Measurements from ENCODE around the gene PRKCZ.
A peak's percentile ranks its signal among the peaks of the same experiment; 100 is the strongest.
"Not testable (repeated sequence)": the region's sequence is repeated elsewhere in the genome, so short reads cannot be mapped to it uniquely, and the experiment has no call there.

Gene PRKCZ

DNA sequence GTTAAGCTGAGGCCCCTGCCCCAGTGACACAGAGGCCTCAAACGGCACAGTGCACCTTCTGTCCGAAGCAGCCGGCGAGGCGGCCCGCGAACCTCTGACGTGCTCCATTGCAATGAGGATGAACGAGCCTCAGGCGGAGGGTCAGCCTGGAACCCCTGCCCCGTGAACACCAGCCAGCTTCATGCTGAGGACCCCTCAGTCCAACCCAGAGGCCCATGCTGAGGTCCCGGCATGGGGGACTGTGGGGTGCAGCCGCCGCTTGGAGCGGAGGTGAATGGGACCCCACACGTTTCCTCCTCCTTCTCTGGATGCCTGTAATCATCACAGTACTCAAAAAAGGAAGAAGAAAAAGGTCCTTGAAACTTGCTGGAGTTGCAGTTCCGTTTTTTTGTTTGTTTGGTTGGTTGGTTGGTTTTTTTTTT is 62.1 kb downstream of the PRKCZ start:
- Histone ChIP-seq H3K27me3 (ENCODE audit: insufficient read depth, poor library complexity, severe bottlenecking) (no peaks in the 10 kb centered on the region), H3K4me3 (replicated peaks; ENCODE audit: insufficient read depth, low read length) (no peak overlapping the region), H3K27ac (replicated peaks) (peak overlapping the region; percentile 38)
- peak; percentile 27 to 38 for DNase-seq (ENCODE audit: low read depth in 1 of 2, low spot score in 1 of 2)
- TF ChIP-seq POLR2AphosphoS5 (IDR thresholded peaks at IDR 0.05; ENCODE audit: low read depth) (no peak), GABPA (IDR thresholded peaks at IDR 0.05; ENCODE audit: low read depth) (no peak), SPI1 (IDR thresholded peaks at IDR 0.05; ENCODE audit: borderline replicate concordance, low read depth) (peak; percentile 85)
- TF ChIP-seq, protein P1, sequence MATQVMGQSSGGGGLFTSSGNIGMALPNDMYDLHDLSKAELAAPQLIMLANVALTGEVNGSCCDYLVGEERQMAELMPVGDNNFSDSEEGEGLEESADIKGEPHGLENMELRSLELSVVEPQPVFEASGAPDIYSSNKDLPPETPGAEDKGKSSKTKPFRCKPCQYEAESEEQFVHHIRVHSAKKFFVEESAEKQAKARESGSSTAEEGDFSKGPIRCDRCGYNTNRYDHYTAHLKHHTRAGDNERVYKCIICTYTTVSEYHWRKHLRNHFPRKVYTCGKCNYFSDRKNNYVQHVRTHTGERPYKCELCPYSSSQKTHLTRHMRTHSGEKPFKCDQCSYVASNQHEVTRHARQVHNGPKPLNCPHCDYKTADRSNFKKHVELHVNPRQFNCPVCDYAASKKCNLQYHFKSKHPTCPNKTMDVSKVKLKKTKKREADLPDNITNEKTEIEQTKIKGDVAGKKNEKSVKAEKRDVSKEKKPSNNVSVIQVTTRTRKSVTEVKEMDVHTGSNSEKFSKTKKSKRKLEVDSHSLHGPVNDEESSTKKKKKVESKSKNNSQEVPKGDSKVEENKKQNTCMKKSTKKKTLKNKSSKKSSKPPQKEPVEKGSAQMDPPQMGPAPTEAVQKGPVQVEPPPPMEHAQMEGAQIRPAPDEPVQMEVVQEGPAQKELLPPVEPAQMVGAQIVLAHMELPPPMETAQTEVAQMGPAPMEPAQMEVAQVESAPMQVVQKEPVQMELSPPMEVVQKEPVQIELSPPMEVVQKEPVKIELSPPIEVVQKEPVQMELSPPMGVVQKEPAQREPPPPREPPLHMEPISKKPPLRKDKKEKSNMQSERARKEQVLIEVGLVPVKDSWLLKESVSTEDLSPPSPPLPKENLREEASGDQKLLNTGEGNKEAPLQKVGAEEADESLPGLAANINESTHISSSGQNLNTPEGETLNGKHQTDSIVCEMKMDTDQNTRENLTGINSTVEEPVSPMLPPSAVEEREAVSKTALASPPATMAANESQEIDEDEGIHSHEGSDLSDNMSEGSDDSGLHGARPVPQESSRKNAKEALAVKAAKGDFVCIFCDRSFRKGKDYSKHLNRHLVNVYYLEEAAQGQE (IDR thresholded peaks at IDR 0.05; ENCODE audit: insufficient replicate concordance, low read depth): no peak
- TF ChIP-seq, protein P2, sequence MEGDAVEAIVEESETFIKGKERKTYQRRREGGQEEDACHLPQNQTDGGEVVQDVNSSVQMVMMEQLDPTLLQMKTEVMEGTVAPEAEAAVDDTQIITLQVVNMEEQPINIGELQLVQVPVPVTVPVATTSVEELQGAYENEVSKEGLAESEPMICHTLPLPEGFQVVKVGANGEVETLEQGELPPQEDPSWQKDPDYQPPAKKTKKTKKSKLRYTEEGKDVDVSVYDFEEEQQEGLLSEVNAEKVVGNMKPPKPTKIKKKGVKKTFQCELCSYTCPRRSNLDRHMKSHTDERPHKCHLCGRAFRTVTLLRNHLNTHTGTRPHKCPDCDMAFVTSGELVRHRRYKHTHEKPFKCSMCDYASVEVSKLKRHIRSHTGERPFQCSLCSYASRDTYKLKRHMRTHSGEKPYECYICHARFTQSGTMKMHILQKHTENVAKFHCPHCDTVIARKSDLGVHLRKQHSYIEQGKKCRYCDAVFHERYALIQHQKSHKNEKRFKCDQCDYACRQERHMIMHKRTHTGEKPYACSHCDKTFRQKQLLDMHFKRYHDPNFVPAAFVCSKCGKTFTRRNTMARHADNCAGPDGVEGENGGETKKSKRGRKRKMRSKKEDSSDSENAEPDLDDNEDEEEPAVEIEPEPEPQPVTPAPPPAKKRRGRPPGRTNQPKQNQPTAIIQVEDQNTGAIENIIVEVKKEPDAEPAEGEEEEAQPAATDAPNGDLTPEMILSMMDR (IDR thresholded peaks at IDR 0.05; ENCODE audit: insufficient read depth, low read length): no peak

DNA sequence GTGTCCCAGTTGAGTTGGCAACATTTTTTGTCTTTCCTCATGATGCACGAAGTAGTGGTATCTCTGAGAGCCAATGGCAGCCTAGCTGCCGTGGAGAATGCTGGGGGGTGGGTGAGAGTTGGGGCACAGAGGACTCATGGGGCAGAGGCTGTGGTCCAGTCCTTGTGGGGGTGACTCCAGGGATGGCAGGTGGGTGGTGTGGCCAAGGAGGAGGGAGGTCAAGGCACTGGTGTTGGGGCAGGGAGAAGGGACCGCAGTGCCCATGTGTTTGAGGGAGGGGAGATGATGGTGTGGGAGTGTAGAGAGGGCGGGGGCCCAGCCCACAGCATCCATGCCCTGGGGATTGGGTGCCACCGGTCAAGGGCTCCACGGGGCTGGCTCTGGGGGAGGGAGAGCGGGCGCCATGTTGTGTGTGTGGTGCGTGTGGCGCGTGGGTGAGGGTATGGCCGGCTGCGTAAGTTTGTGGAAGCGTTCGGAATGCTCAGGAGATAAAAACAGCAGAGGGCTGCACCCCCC is 63.5 kb downstream of the PRKCZ start:
- Histone ChIP-seq H3K27ac (replicated peaks) (no peak overlapping the region), H3K27me3 (ENCODE audit: insufficient read depth, poor library complexity, severe bottlenecking) (no peaks in the 10 kb centered on the region), H3K4me3 (replicated peaks; ENCODE audit: insufficient read depth, low read length) (no peak overlapping the region)
- no peak for DNase-seq (ENCODE audit: low read depth in 1 of 2, low spot score in 1 of 2)
- TF ChIP-seq POLR2AphosphoS5 (IDR thresholded peaks at IDR 0.05; ENCODE audit: low read depth) (no peak), SPI1 (IDR thresholded peaks at IDR 0.05; ENCODE audit: borderline replicate concordance, low read depth) (no peak), GABPA (IDR thresholded peaks at IDR 0.05; ENCODE audit: low read depth) (no peak)
- TF ChIP-seq, protein P1 (IDR thresholded peaks at IDR 0.05; ENCODE audit: insufficient replicate concordance, low read depth): no peak
- TF ChIP-seq, protein P2 (IDR thresholded peaks at IDR 0.05; ENCODE audit: insufficient read depth, low read length): no peak

DNA sequence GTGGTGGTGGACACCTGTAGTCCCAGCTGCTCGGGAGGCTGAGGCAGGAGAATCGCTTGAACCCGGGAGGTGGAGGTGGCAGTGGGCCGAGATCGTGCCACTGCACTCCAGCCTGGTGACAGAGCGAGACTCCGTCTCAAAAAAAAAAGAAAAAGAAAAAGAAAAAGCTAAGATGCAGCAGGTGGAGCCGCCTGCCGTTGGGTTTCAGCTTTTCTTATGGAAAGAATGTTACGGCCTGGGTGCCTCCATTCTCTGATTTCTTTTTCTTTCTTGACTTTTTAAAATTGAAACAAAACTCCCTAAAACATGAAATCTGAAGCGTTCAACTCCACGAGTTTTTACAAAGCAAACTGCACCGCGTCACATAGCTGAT is 64.4 kb downstream of the PRKCZ start:
- not testable (repeated sequence) for H3K4me3 ChIP-seq (replicated peaks; ENCODE audit: insufficient read depth, low read length); DNase-seq (ENCODE audit: low read depth in 1 of 2, low spot score in 1 of 2); H3K27me3 ChIP-seq (ENCODE audit: insufficient read depth, poor library complexity, severe bottlenecking); H3K27ac ChIP-seq (replicated peaks)

DNA sequence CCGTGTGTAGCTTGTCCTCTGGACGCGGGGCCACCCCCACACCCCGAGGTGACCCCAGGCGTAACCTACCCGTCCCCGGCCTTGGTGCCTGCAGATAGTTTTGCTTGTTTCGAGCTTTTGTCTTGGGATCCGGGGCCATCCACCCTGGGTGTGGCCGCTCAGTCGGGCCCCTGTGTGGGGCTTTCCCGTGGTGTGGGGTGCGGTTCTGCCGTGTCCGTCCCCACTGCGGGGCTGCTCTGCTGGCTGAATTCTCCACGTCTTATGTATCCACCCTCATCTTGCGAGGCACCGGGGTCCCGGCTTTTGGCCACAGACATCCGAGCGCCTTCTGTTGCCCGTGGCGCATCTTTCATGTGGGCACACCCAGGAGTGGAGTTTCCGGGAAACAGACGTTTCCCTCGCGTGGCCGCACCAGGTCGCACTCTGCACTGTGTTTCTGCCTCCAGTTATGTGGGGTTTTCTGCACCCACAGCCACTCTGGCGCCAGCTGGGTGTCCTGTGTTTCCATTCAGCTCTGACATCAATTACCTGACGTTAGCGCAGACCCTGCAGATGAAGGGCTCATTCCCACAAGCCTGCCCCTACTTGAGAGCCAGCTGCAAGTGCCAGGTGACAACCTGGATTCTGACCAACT is 64.9 kb downstream of the PRKCZ start:
- H3K27ac ChIP-seq (replicated peaks): no peak overlapping the region
- H3K4me3 ChIP-seq (replicated peaks; ENCODE audit: insufficient read depth, low read length): no peak overlapping the region
- H3K27me3 ChIP-seq (ENCODE audit: insufficient read depth, poor library complexity, severe bottlenecking): no peaks in the 10 kb centered on the region
- no peak for TF ChIP-seq GABPA (IDR thresholded peaks at IDR 0.05; ENCODE audit: low read depth)
- no peak for TF ChIP-seq SPI1 (IDR thresholded peaks at IDR 0.05; ENCODE audit: borderline replicate concordance, low read depth)
- no peak for TF ChIP-seq POLR2AphosphoS5 (IDR thresholded peaks at IDR 0.05; ENCODE audit: low read depth)
- TF ChIP-seq, protein P2 (IDR thresholded peaks at IDR 0.05; ENCODE audit: insufficient read depth, low read length): no peak
- TF ChIP-seq, protein P1 (IDR thresholded peaks at IDR 0.05; ENCODE audit: insufficient replicate concordance, low read depth): no peak
- DNase-seq (ENCODE audit: low read depth in 1 of 2, low spot score in 1 of 2): no peak

Measured in HL-60 (cell line).